ENCODE measurements around the gene E2F2. TPM values are rescaled to one million over a fixed set of nuclear protein-coding genes. Genes with fewer than 3 reads are reported as not detected.
"Not testable (repeated sequence)": the region's sequence is repeated elsewhere in the genome, so short reads cannot be mapped to it uniquely, and the experiment has no call there.

E2F2 gene
- total and polyA plus RNA-seq, 2 experiments from 2014 or later: 0.51 to 1.2 TPM

- 0 out of 2 replicates have a peak, but pooled peaks cover 4% of the 10 kb centered on the region for H3F3A ChIP-seq (ENCODE audit: insufficient read depth)
- DNase-seq: no peak
- H3K9me2 ChIP-seq (ENCODE audit: insufficient read depth): no peaks in the 10 kb centered on the region
- 33% methylated on average over 6 of the region's 6 CpGs; no CpG with 5 or more reads in 1 of the 2 experiments for WGBS, 2 experiments (ENCODE audit: low coverage in 1 of 2, low lambda C conversion rate in 2 of 2, missing lambda C conversion rate in 2 of 2)
- no peak overlapping the region for H3K9ac ChIP-seq
- no peak overlapping the region for H2AFZ ChIP-seq
- no peaks in the 10 kb centered on the region for H3K9me3 ChIP-seq (ENCODE audit: low read depth)
- in situ Hi-C loops (cut with MboI): no loop called here
- no peaks in the 10 kb centered on the region for H3K4me1 ChIP-seq (ENCODE audit: insufficient read depth)
- H3K79me2 ChIP-seq (ENCODE audit: insufficient read depth): no peaks in the 10 kb centered on the region
- no peak overlapping the region for H3K27ac ChIP-seq
- no peak overlapping the region for H3K4me3 ChIP-seq
- H3K36me3 ChIP-seq (ENCODE audit: low read depth): no peaks in the 10 kb centered on the region
- no peaks in the 10 kb centered on the region for H4K20me1 ChIP-seq (ENCODE audit: insufficient read depth)
- TF ChIP-seq EZH2phosphoT487 (IDR thresholded peaks at IDR 0.05; ENCODE audit: insufficient read depth, low read depth) (no peak), EZH2 (IDR thresholded peaks at IDR 0.05; ENCODE audit: insufficient read depth, poor library complexity, severe bottlenecking) (no peak)
- H3K4me2 ChIP-seq (ENCODE audit: unreplicated experiment): no peak overlapping the region
- H3K27me3 ChIP-seq (replicated peaks; ENCODE audit: insufficient read depth): no peaks in the 10 kb centered on the region
Observed at GRCh38 chr1:23502951-23503350, 28.1 kb downstream of the E2F2 start.

DNA sequence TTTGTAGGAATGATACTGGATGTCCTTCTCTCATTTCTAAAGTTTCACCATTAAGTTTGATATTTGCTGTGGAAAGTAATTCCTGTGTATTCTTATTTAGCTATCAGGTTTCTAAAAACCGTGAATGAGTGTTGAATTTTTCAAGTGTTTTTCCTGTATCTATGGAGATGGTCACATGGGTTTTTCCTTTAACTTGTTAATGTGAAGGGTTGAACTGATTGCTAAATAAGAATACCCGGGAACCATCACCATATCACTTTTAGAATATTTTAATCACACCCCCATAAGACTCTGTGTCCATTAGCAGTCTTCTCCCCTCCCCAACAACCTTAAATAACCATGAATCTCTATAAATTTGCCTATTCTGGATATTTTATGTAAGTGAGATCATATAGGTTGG, 30.6 kb downstream of the E2F2 start:
- Histone ChIP-seq H3F3A (ENCODE audit: insufficient read depth) (0 out of 2 replicates have a peak, but pooled peaks cover 4% of the 10 kb centered on the region), H4K20me1 (ENCODE audit: insufficient read depth) (no peaks in the 10 kb centered on the region), H3K4me1 (ENCODE audit: insufficient read depth) (no peaks in the 10 kb centered on the region), H3K36me3 (ENCODE audit: low read depth) (no peaks in the 10 kb centered on the region), H3K4me3 (no peak overlapping the region), H3K9ac (no peak overlapping the region), H3K79me2 (ENCODE audit: insufficient read depth) (no peaks in the 10 kb centered on the region), H2AFZ (no peak overlapping the region), H3K4me2 (ENCODE audit: unreplicated experiment) (no peak overlapping the region), H3K27ac (no peak overlapping the region), H3K27me3 (replicated peaks; ENCODE audit: insufficient read depth) (no peaks in the 10 kb centered on the region), H3K9me2 (ENCODE audit: insufficient read depth) (no peaks in the 10 kb centered on the region), H3K9me3 (ENCODE audit: low read depth) (no peaks in the 10 kb centered on the region)
- in situ Hi-C loops (cut with MboI): no loop called here
- 27 to 35% methylated on average over 2 of the region's 2 CpGs for WGBS, 2 experiments (ENCODE audit: low coverage in 1 of 2, low lambda C conversion rate in 2 of 2, missing lambda C conversion rate in 2 of 2)
- DNase-seq: no peak
- TF ChIP-seq EZH2phosphoT487 (IDR thresholded peaks at IDR 0.05; ENCODE audit: insufficient read depth, low read depth) (no peak), EZH2 (IDR thresholded peaks at IDR 0.05; ENCODE audit: insufficient read depth, poor library complexity, severe bottlenecking) (no peak)

DNA sequence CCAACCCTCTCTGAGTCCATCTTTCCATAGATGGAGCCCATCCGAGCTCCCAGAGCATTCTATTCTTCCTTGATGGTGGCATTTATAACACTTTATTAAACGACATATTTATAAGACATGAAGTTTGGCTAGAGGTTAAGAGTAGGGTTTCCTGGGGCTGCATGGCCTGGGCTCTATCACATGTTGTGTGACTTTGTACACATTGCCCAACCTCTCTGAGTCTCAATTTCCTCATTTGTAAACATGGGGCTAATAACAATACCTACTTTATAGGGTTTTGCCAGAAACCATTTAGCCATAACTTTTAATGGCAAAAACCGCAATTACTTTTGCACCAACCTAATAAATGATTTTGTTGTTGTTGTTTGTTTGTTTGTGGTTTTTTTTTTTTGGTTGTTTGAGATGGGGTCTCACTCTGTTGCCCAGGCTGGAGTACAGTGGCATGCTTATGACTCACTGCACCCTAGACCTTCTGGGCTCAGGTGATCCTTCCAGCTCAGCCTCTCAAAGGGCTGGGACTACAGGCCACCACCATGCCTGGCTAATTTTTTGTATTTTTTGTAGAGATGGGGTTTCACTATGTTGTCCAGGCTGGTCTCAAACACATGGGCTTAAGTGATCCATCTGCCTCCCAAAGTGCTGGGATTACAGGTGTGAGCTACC, 33.1 kb downstream of the E2F2 start:
- Histone ChIP-seq H3K4me1 (ENCODE audit: insufficient read depth) (no peaks in the 10 kb centered on the region), H3K36me3 (ENCODE audit: low read depth) (no peaks in the 10 kb centered on the region), H3F3A (ENCODE audit: insufficient read depth) (0 out of 2 replicates have a peak, but pooled peaks cover 4% of the 10 kb centered on the region), H3K4me2 (ENCODE audit: unreplicated experiment) (no peak overlapping the region), H4K20me1 (ENCODE audit: insufficient read depth) (no peaks in the 10 kb centered on the region), H3K27me3 (replicated peaks; ENCODE audit: insufficient read depth) (no peaks in the 10 kb centered on the region), H3K9me3 (ENCODE audit: low read depth) (no peaks in the 10 kb centered on the region), H3K79me2 (ENCODE audit: insufficient read depth) (no peaks in the 10 kb centered on the region), H2AFZ (peak overlapping the region; percentile 71; the same call in 1 of the 2 replicates), H3K9ac (no peak overlapping the region), H3K27ac (no peak overlapping the region), H3K9me2 (ENCODE audit: insufficient read depth) (no peaks in the 10 kb centered on the region), H3K4me3 (no peak overlapping the region)
- WGBS, 2 experiments (ENCODE audit: low coverage in 1 of 2, low lambda C conversion rate in 2 of 2, missing lambda C conversion rate in 2 of 2): 76 to 92% methylated on average over 3 of the region's 3 CpGs
- in situ Hi-C loops (cut with MboI): no loop called here
- no peak for TF ChIP-seq EZH2phosphoT487 (IDR thresholded peaks at IDR 0.05; ENCODE audit: insufficient read depth, low read depth)
- no peak for TF ChIP-seq EZH2 (IDR thresholded peaks at IDR 0.05; ENCODE audit: insufficient read depth, poor library complexity, severe bottlenecking)
- DNase-seq: no peak

GRCh38 chr1:23496490-23497181, 34.4 kb downstream of the E2F2 start:
- H3K36me3 ChIP-seq (ENCODE audit: low read depth): no peaks in the 10 kb centered on the region
- H3K4me3 ChIP-seq: no peak overlapping the region
- no peaks in the 10 kb centered on the region for H3K9me3 ChIP-seq (ENCODE audit: low read depth)
- H3K4me1 ChIP-seq (ENCODE audit: insufficient read depth): no peaks in the 10 kb centered on the region
- no peaks in the 10 kb centered on the region for H3K9me2 ChIP-seq (ENCODE audit: insufficient read depth)
- in situ Hi-C loops (cut with MboI): no loop called here
- WGBS, 2 experiments (ENCODE audit: low coverage in 1 of 2, low lambda C conversion rate in 2 of 2, missing lambda C conversion rate in 2 of 2): 54 to 56% methylated on average over 7 of the region's 7 CpGs
- DNase-seq: no peak
- no peak overlapping the region for H3K27ac ChIP-seq
- no peaks in the 10 kb centered on the region for H3K79me2 ChIP-seq (ENCODE audit: insufficient read depth)
- H3K27me3 ChIP-seq (replicated peaks; ENCODE audit: insufficient read depth): no peaks in the 10 kb centered on the region
- TF ChIP-seq EZH2 (IDR thresholded peaks at IDR 0.05; ENCODE audit: insufficient read depth, poor library complexity, severe bottlenecking) (no peak), EZH2phosphoT487 (IDR thresholded peaks at IDR 0.05; ENCODE audit: insufficient read depth, low read depth) (no peak)
- no peak overlapping the region for H3K9ac ChIP-seq
- no peak overlapping the region for H3K4me2 ChIP-seq (ENCODE audit: unreplicated experiment)
- peak overlapping the region; percentile 71 for H2AFZ ChIP-seq
- no peaks in the 10 kb centered on the region for H4K20me1 ChIP-seq (ENCODE audit: insufficient read depth)
- no peaks in the 10 kb centered on the region for H3F3A ChIP-seq (ENCODE audit: insufficient read depth)

DNA sequence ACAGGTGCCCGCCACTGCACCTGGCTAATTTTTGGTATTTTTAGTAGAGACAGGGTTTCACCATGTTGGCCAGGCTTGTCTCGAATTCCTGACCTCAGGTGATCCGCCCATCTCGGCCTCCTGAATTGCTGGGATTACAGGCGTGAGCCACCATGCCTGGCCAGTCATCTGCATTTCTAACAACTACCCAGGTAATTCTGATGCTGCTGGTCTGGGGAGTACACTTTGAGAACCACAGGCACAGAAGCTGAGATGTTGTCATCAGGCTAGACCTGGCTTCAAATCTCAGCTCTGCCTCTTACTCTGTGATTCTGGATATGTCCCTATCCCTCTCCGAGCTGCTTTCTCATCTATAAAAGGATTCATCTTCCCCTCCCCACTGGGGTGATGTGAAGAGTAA, 36.2 kb downstream of the E2F2 start:
- WGBS, 2 experiments (ENCODE audit: low coverage in 1 of 2, low lambda C conversion rate in 2 of 2, missing lambda C conversion rate in 2 of 2): 73 to 79% methylated on average over 6 of the region's 6 CpGs

GRCh38 chr1:23492776-23493175, 38.3 kb downstream of the E2F2 start:
- H4K20me1 ChIP-seq (ENCODE audit: insufficient read depth); DNase-seq; H3K79me2 ChIP-seq (ENCODE audit: insufficient read depth); H3K27ac ChIP-seq; H3K4me3 ChIP-seq; H3K9ac ChIP-seq; H3K9me3 ChIP-seq (ENCODE audit: low read depth); in situ Hi-C loops (cut with MboI); H3F3A ChIP-seq (ENCODE audit: insufficient read depth); H3K27me3 ChIP-seq (replicated peaks; ENCODE audit: insufficient read depth); H3K4me1 ChIP-seq (ENCODE audit: insufficient read depth); H3K4me2 ChIP-seq (ENCODE audit: unreplicated experiment); H3K36me3 ChIP-seq (ENCODE audit: low read depth); H2AFZ ChIP-seq; H3K9me2 ChIP-seq (ENCODE audit: insufficient read depth): not testable (repeated sequence)
- WGBS, 2 experiments (ENCODE audit: low coverage in 1 of 2, low lambda C conversion rate in 2 of 2, missing lambda C conversion rate in 2 of 2): 76 to 79% methylated on average over 6 of the region's 6 CpGs

More for the DNA sequence above, 36.2 kb downstream of the E2F2 start:
- in situ Hi-C loops (cut with MboI); H3K4me3 ChIP-seq; H3K4me2 ChIP-seq (ENCODE audit: unreplicated experiment); H4K20me1 ChIP-seq (ENCODE audit: insufficient read depth); DNase-seq; H3K4me1 ChIP-seq (ENCODE audit: insufficient read depth); H3K27me3 ChIP-seq (replicated peaks; ENCODE audit: insufficient read depth); H3F3A ChIP-seq (ENCODE audit: insufficient read depth); H3K9me3 ChIP-seq (ENCODE audit: low read depth); H3K79me2 ChIP-seq (ENCODE audit: insufficient read depth); H2AFZ ChIP-seq; H3K9me2 ChIP-seq (ENCODE audit: insufficient read depth); H3K9ac ChIP-seq; H3K36me3 ChIP-seq (ENCODE audit: low read depth); H3K27ac ChIP-seq: not testable (repeated sequence)
